AG04449 (cell line): ENCODE results near the gene TSHB.

Experiments
- CTCF ChIA-PET: fragments of 350-600 bp; formaldehyde crosslinking; extraction: SDS; loops from one replicate; lab custom pipeline; 2021; ENCODE audit warnings: antibody characterized with exemption; lab: Yijun Ruan, JAX
- POLR2A ChIA-PET: fragments of 400-600, 350-600 bp; formaldehyde crosslinking; extraction: SDS; loops from one replicate; lab custom pipeline; 2020; ENCODE audit warnings: antibody characterized with exemption, inconsistent platforms; lab: Yijun Ruan, JAX
- DNase-seq: peaks from one replicate; pipeline ENCODE4 v3.0.0-alpha.2; 2010; ENCODE audit warnings: low read depth, low spot score
- H3K4me3 ChIP-seq: 2 replicates; pipeline ENCODE4 v1.5.1; 2011; ENCODE audit warnings: low read depth, mild to moderate bottlenecking, control low read depth, low read length
- TF ChIP-seq, protein P1 (sequence below): IDR thresholded peaks from one replicate; pipeline ENCODE4 v1.5.1; 2011; ENCODE audit warnings: mild to moderate bottlenecking, moderate library complexity, low read length, control low read depth, inconsistent platforms; ENCODE audit not compliant: insufficient read depth; ENCODE audit errors: missing control alignments

Gene TSHB

DNA sequence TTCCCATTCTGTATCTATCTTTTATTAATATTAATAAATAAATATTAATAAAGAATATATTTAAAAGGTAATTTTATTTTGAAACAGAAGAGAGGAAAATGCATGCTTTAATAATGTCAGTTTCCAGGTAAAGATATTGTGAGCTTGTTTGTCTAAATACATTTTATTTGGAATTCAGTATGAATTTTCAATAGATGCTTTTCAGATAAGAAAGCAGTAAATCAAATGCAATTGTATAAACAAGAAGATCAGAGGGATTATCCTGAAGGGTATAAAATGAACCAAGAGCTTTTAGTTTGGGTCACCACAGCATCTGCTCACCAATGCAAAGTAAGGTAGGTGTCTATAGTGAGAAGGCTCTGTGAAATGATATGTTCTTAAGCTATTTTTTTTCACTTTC is at the start of gene TSHB:
Gene TSHB, plus strand, starts transcription at position 301 of the 400 bp plus-strand sequence. CDS start 3,537 bp downstream, outside the sequence.
- CTCF ChIA-PET: interaction anchor here (0.7 kb wide), 1 partner anchor 12 kb away, joined by 3 read pairs; no protein-coding TSS in a partner anchor
- TF ChIP-seq, protein P1, sequence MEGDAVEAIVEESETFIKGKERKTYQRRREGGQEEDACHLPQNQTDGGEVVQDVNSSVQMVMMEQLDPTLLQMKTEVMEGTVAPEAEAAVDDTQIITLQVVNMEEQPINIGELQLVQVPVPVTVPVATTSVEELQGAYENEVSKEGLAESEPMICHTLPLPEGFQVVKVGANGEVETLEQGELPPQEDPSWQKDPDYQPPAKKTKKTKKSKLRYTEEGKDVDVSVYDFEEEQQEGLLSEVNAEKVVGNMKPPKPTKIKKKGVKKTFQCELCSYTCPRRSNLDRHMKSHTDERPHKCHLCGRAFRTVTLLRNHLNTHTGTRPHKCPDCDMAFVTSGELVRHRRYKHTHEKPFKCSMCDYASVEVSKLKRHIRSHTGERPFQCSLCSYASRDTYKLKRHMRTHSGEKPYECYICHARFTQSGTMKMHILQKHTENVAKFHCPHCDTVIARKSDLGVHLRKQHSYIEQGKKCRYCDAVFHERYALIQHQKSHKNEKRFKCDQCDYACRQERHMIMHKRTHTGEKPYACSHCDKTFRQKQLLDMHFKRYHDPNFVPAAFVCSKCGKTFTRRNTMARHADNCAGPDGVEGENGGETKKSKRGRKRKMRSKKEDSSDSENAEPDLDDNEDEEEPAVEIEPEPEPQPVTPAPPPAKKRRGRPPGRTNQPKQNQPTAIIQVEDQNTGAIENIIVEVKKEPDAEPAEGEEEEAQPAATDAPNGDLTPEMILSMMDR: no peak

DNA sequence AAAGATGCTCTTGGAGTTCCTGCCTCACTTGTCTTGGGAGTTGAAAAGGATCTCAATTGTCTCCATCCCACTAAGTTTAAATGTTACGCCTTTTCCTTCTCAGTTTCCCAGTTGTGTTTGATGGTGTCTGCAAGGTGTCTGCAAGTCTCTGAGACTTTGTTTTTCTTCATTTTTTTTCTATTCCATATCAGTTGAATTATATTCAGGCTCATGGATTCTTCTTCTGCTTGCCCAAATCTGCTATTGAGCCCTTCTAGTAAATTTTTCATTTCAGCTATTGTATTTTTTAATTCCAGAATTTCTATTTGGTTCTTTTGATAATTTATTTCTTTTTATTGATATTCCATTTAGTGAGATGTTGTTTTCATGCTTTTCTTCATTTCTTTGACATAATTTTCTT is 47.4 kb upstream of the TSHB start:
- TF ChIP-seq, protein P1: no peak
- H3K4me3 ChIP-seq: no peak overlapping the region
- POLR2A ChIA-PET: no interaction called here
- CTCF ChIA-PET: interaction anchor here (0.8 to 3.9 kb wide), 5 partner anchors 11 to 613 kb away, joined by 3 to 44 read pairs (median 5); no protein-coding TSS in a partner anchor
- DNase-seq: no peak

More for the DNA sequence above, at the start of gene TSHB:
- DNase-seq: no peak
- no peak within 1 kb of the TSS for H3K4me3 ChIP-seq
- POLR2A ChIA-PET: no interaction called here

DNA sequence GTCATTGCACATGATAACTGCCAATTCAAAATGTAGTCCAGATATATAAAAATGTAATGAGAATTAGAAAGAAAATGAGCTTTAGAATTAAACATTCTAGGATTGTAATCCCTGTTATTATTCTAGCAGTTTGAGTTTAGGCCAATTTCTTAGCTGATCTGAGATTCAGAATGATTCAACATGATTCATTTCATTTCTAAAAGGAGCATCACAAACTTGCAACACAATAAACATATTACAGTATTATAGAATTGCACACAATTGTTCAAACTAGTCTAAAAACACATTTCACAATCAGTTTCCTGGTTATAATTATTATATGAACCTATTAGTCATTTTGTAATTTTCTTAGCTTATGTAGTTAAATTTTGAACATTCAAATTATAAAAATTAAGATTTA is 43.3 kb upstream of the TSHB start:
- ChIA-PET CTCF (interaction anchor here (1.0 to 1.6 kb wide), 2 partner anchors 10 to 127 kb away, joined by 6 read pairs; no protein-coding TSS in a partner anchor), POLR2A (no interaction called here)
- no peak overlapping the region for H3K4me3 ChIP-seq
- DNase-seq: no peak
- TF ChIP-seq, protein P1: no peak

DNA sequence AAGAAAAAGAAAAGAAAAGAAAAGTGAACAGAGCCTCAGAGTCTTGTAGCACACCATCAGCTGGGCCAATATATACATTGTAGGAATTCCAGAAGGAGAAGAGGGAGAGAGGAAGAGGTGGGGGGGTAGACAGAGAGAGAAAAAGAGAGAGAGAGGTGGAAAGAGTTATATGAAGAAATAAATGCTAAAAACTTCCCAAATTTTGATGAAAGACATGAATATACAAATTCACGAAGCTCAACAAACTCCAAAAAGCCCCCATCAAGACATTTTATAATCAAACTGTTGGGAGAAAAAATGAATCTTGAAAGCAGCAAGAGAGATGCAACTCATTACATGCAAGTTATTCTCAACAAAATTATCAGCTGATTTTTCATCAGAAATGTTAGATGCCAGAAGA is 41.5 kb upstream of the TSHB start:
- POLR2A ChIA-PET: no interaction called here
- CTCF ChIA-PET: interaction anchor here (1.2 to 1.4 kb wide), 2 partner anchors 8 to 124 kb away, joined by 3 to 5 read pairs; no protein-coding TSS in a partner anchor

DNA sequence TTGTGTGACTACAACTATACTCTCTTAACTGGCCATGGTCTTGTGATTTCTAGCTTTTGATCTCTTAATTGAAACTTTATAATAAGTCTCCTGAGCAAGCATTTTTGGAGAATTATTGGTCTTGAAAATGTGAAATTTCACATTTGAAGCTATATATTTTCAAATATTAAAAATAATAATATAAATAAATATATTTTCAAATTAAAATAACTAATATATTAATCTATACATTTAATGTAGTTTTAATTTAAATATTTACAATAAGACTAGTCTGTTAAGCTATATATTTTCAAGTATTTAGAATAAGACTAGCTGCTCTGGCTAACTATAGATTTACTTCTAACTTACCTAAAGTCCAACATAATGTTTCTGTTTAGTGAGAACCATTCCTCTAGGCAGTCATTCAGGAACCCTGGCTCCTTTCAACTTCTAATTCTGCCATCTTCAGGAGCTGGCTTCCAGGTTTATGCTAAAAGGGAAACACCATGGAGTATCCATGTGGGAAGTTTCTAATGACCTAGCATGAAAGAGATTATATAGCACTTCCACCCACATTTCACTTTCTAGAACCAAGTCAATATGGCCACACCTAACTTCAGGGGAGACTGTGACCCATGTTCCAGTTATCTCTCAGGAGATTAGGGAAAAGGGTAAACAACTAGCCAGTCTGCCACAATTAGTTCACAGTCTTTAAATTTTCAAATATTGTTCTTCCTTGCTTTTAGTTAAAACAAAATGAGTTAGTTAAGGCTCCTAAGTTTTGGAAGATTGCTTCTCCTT is 31.9 kb upstream of the TSHB start:
- no peak overlapping the region for H3K4me3 ChIP-seq
- DNase-seq: no peak
- TF ChIP-seq, protein P1: no peak
- ChIA-PET POLR2A (no interaction called here), CTCF (no interaction called here)

More for the DNA sequence above, 41.5 kb upstream of the TSHB start:
- DNase-seq: no peak
- no peak overlapping the region for H3K4me3 ChIP-seq
- TF ChIP-seq, protein P1: no peak

DNA sequence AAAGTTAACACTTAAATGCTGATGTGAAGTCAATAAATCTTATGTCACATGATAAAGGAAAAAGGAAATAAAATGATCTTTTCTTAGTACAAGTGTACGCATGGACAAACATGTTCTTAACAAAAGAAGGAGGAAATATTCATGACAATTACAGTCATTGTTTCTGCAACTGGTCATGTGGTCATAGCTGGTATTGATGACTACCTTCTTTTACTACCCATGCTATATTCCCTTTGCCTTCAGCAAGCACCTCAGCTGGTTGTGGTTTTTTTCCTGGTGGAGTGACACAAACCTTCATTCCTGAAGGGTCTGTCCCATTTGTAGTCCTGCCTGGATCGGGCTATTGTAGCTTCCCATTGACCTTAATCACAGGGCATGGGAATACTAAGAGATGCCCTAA is 23.4 kb upstream of the TSHB start:
- H3K4me3 ChIP-seq: no peak overlapping the region
- CTCF ChIA-PET: no interaction called here
- POLR2A ChIA-PET: no interaction called here
- TF ChIP-seq, protein P1: no peak
- no peak for DNase-seq
